HuH-7.5 (cell line): ENCODE data around the gene SEC14L2.

ENCODE experiments used
- DNase-seq: peaks from one replicate; pipeline ENCODE4 v3.0.0; 2011; ENCODE audit warnings: low spot score

The SEC14L2 gene

DNA sequence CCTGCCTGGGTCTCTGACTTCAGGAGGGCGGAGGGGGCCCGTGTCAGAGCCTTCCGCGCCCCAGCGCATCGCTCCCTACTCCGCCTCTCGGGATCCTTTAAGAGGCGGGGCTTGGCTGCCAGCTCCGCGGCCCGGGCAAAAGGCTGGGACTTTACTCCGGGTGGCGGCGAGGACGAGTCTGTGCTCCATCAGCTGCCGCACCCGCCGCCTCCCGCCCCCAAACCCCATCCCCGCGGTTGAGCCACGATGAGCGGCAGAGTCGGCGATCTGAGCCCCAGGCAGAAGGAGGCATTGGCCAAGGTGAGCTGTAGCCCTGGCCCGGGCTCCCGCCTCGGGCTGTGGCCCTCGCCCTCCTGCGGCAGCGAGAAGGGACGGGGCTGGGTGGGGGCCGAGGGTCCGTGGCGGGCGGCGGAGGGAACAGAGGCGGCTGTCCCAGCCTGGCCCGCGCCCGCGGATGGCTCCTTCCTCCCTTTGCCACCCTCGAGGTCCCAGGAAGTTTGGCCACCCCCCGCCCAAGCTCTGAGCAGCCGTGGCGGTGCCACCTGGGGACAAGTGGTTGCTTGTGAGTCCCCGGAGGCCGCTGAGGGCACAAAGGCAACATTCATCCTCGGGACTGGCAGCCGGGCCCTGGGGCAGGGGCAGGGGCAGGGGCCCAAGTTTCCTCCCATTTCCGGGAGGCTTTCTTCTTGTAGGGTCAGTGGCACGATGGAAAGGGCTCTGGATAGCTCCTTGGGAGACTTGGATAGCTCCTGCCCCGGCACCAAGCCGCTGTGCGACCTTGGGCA, at the start of gene SEC14L2:
SEC14L2 (plus strand) TSS at position 148 of the 785 bp plus-strand sequence; CDS start at position 247, 99 bp downstream.
- DNase-seq = peak; percentile 54

DNA sequence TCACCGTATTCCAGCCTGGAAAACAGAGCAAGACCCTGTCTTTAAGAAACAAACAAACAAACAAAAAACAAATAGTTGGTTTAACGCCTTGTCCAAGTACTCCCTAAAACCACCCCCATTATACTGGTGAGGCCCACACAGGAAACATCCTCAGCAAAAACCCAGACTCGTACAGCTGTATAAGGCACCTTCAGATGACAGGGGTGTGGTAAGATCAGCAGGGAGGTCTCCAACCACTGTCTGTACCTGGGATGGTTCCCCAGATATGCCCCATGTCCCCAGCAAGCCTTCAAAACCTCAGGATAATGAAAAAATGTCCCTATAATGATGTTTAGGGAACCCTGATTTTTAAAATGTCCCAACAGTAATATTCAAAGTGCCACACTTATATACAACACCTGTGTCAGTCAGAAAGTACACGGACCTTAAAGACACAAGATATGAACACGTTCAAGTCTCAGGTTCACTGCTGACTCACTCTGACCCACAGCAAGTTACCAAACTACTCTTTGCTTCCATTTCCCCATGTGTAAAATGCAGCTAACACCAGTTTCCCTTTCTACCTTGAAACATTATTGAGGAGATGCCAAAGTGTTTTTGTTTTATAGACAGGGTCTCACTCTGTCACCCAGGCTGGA, 49.4 kb upstream of the SEC14L2 start:
- DNase-seq = no peak

DNA sequence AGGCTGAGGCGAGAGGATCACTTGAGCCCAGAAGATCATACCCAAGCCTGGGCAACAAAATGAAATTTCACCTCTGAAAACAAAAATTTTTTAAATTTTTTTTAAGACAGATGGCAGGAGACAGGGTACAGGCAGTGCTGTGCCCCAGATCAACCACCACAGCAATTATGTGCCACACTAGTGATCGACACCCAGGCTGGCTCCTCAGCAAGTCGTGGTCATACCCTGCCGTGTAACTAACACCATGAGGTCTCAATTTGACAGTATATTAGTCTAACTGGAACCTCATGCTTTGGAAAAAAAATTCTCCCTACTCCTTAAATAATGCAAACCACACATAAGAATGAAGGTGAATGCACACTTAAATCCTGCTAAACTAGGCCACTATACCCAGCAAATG, 48.4 kb upstream of the SEC14L2 start:
- DNase-seq = no peak

DNA sequence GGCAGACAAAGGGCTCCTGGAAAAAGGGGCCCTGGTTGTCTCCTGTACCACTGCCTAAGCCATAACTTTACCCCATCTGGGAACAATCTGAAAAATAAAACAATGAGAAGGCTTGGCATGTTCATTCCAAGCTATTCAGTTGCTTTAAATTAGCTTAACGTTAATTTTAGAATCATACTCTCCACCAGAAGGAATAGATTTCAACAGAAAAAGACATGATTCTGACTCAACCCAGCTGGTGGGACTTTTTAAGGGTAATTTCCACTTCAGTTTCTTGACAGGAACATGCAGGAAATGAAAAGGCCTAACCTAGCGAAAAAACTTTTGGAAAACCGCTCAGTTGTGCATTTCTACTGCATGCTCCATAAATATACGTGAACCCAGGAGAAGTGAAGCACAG, 48.0 kb upstream of the SEC14L2 start:
- DNase-seq = no peak

DNA sequence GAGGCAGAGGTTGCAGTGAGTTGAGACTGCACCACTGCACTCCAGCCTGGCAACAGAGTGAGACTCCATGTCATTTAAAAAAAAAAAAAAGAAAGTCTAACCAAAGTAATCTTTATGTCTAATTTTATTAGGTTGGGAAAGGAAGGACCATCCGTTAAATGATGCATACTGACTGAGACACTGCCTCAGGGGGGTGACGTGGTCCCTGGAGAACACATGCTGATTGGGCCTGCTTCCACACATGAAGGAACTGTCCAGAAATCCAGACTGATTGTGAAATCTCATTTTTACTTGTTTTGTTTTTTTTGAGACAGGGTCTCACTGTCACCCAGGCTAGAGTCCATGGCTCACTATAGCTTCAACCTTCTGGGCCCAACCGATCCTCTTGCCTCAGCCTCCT, 45.6 kb upstream of the SEC14L2 start:
- no peak for DNase-seq

DNA sequence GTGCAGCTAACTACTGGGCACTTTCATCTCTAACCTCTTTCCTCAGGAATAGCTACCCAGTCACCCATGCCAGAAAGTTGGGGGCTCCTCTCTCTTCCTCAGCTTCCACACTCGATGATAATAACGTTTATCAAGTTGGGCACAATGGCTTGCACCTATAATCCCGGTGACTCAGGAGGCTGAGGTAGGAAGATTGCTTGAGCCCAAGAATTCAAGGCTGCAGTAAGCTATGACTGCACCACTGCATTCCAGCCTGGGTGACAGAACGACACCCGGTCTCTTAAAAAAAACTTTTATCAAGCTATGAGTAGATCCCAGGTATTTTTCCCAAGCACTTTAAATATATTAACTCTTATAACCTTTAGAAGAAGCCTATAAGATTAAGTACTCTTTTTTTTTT, 42.2 kb upstream of the SEC14L2 start:
- DNase-seq = no peak

DNA sequence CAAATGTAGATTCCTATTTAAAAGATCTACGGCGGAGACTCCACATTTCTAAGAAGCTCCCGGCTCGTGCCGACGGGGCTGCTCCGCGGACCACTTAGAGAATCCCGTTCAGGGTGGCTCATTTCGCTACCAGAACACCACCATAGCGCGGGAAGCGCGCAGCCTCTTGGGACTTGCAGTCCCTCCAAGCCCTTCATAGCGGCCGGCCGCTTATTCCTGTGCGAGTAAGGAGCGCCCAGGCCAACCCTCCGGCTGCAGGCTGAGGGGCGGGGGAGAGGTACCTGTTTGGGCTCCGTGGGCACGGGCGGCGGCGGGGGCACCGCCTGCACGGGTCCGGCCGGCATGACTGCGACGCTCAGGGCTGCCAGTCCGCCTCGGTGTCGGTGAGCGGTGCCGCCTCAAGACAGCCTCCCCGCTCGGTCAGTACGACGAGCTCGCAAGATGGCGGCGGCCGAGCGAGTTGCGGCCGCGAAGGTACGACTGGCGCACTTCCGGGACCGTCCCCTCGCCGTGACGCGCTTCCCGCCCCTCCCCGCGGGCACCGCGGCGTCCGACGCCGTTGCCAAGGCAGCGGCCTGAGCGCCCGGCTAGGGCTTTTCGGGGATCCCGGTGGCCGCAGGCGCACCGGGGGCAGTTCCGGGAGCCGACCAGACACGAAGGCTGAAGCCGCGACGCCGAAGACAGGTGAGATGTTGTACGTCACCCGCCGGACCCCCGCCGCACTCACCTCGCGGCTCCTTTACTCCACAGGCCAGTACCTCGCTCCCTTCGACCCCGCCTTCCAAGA, 40.2 kb upstream of the SEC14L2 start, which contains the start of the genes CCDC157 and SF3A1:
CCDC157 (plus strand) TSS at position 559 of the 787 bp plus-strand sequence. CDS start 8,994 bp downstream, outside the sequence.
SF3A1 (minus strand) TSS at position 446 of the 787 bp plus-strand sequence; CDS start at position 344, 102 bp downstream.
- peak; percentile 83 for DNase-seq

DNA sequence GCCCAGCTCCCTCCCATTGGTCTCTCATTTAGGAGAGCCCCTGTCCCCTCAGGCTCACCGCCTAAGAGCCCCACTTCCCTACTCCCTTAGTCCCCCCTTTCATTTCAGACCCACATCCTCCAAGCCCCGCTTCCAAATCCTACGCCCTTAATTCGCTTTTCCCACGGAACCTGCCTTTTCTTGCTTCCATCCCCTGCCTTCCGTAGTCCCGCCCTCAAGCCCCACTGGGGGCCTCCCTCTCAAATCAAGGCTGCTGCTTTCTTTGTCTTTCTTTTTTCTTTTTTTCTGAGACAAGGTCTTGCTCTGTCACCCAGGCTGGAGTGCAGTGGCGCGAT, 39.6 kb upstream of the SEC14L2 start:
- DNase-seq = no peak

DNA sequence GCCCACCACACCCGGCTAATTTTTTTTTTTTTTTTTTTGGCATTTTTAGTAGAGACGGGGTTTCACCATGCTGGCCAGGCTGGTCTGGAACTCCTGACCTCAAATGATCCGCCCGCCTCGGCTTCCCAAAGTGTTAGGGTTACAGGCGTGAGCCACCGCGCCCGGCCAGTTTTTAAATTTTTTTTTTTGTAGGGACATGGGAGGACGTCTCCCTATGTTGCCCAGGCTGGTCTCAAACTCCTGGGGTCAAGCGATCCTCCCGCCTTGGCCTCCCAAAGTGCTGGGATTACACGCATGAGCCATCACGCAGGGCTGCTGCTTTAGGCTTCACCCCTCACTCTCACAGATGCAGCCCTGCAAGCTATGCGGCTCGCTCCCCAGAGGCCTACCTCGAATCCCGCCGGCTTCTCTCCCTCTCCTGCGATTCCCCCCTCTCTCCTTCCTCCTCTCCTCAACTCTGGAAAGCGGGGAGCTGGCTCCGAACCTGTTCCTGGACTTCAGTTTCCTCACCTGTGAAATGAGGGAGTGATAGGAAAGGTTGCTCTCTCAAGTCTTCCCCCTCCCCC, 39.1 kb upstream of the SEC14L2 start:
- DNase-seq = no peak

DNA sequence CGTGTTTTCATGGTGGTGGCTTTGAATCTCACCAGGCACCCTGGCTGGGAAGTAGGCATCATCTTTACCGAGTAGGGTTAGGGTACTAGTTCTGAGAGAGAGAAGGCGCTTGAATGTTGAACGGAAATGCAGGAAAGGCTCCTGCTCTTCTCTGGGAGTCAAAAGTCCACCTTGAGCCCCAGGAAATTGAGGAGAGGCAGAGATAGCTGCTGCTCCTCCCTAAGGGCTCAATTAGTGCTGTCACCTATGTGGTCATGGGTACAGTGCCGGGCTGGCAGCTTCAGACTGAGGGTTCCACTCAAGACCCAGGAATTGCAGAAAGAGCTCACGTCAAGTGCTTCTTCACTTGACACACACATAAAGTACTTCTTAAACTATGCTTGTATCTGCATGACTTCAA, 38.3 kb upstream of the SEC14L2 start:
- no peak for DNase-seq

DNA sequence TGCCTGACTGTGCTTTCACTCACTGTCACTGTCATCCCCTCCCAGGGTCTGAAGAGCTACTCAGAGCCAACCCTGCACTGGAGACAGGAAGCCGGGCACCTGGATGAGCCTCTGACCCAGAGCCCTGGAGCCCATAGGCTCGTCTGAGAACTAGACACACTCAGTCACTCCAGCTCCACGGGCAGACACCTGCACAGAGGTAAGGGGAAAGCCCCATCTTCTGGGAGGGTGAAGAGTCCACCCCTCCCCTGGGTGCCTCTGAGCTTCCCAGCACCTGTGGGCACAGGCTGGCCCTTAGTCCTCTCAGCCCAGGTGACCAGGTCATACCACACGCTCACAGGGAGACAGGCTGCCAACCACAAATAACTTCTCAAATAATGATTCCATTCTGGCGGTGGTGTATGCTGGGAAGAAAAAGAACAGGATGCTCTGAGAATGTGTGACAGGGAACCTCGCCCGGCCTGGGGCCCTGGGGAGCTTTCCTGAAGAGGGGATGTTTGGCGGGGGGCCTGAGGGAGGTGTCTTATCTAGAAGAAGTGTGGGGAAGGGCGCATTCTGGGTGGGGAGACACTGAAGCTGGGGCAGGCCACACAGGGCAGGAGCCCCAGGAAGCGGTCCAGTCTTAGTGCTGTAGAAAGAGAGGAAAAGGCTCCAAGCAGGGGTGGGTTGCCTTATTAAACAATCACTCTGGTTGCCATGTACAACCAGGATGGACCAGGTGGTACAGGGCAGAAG, 34.7 kb upstream of the SEC14L2 start:
- no peak for DNase-seq

DNA sequence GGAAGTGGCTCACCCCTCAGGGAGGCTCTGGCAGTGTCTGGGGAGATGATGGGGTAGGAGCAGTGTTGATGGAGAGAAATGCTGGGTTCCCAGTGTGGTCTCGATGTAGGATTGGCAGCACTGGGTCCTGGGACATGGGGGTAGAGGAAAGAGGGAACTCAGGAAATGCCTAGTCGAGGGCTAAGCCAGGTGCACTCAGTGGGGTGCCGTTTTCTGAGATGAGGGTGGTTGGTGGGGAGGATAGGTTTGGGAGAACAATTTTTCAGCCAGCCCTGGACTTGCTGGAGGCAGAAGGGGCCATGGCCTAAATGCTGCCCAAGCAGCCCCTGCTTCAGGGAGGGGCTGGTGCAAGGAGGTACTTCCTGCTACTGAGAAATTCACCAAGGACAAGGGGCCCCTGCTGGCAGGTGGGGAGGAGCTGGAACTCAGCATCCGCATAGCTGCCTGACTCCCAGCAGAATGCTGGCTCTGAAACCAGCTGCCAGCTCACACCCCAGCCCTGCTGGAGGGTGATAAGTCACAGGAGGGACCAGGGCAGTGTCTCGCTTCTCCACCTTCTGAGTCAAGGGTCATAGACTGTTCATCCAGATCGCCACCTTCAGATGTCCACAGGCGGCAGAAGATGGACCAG, 34.1 kb upstream of the SEC14L2 start:
- no peak for DNase-seq

DNA sequence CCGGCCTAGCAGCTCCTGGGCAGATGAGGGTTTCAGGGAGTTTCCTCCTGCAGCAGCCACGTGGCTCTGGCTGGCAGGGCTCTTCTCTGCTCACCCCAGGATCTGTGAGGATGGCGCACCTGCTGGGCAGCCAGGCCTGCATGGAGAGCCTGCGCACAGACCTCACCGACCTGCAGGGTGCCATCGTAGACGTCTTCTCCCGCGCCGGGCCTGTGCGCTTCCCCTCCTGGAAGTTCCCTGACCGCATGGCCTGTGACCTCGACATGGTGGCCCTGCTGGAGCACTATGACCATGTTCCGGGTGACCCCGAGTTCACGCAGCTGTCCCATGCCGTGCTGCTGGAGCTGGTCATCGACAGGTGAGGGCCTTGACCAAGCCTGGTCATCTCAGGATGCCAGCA, 30.9 kb upstream of the SEC14L2 start:
- no peak for DNase-seq

DNA sequence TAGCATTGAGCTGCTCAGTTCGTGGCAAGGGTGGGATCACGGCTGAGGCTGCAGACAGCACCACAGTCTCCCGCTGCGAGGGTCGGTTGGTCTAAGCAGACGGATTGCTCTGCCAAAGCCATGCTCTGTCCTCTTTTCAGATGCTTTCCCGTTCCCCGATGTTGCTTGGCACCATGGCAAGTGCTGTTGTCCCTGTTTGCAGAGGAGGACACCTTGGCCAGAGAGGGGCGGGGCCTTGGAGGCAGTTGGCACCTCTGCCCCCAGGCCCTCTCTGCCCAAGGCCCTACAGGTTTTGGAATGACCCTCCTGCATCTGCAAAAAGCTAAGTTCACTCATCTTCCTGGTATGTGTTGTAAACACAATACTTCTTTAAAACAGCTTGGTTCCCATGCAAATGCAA, 28.4 kb upstream of the SEC14L2 start:
- no peak for DNase-seq

DNA sequence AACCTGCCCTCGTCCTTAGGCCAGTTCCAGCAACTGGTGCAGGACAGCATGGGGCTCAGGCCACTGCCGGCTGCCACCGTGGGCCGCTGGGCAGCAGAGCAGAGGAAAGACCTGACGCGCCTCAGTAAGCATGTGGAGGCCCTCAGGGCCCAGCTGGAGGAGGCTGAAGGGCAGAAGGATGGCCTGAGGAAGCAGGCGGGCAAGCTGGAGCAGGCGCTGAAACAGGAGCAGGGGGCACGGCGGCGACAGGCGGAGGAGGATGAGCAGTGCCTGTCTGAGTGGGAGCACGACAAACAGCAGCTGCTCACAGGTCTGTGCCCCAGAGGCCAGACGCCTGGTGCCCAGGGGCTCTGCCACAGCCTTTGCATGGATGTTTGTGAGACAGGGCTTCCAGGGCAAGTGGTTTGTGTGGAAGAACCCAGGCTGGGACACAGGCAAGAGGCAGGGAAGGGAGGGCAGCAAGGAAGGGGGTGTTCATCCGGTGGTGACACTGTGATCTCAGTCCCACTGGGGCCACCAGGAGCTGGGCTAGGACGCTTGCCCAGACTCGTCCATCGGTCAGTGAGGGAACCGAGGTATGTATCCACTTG, 26.1 kb upstream of the SEC14L2 start:
- DNase-seq = no peak

DNA sequence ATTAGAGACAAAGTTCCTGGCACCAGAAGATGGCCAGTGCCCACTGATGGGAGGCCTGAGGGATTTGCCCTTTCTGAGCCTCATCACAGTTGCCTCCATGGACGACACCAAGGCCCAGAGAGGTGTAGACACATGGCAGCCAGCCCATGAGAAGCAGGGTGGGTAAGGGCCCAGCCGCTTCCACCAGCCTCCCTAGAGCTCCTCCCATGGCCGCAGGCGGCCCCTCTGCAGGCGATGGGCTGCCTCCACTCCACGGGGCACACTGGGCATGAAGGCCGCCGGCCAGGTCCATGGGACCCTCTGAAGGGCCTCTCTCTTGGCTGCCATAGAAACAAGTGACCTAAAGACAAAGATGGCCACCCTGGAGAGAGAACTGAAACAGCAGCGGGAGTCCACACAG, 25.5 kb upstream of the SEC14L2 start:
- no peak for DNase-seq

DNA sequence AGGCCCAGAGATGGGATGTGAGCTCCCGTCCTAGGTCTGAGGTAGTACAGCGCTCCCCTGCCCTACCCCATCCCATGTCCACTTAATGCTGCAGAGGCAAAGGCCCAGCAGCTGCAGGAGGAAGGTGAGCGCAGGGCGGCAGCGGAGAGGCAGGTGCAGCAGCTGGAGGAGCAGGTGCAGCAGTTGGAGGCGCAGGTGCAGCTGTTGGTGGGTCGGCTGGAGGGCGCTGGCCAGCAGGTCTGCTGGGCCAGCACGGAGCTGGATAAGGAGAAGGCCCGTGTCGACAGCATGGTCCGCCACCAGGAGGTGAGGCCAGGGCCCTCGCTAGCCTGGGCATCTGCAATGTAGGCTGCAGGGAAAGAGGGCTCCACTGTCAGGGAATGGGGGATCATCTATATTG, 24.8 kb upstream of the SEC14L2 start:
- DNase-seq = no peak

DNA sequence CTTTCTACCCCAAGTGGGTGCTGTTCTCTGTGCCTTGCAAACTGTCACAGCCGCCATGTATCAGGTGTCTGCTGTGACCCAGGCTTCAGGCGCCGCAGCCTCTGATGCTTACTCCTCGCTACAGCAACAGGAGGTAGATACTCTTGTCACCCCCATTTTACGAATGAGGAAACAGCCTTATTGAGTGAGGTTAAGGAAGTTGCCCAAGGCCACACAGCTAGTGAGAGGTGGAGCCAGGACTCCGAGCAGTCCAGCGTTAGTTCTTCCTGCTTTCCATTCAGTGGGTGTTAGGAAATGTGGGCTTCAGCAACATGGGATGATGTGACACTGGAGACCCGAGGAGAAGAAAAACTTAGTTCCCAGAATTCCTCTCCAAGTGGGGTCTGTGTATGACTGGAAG, 23.9 kb upstream of the SEC14L2 start:
- no peak for DNase-seq

DNA sequence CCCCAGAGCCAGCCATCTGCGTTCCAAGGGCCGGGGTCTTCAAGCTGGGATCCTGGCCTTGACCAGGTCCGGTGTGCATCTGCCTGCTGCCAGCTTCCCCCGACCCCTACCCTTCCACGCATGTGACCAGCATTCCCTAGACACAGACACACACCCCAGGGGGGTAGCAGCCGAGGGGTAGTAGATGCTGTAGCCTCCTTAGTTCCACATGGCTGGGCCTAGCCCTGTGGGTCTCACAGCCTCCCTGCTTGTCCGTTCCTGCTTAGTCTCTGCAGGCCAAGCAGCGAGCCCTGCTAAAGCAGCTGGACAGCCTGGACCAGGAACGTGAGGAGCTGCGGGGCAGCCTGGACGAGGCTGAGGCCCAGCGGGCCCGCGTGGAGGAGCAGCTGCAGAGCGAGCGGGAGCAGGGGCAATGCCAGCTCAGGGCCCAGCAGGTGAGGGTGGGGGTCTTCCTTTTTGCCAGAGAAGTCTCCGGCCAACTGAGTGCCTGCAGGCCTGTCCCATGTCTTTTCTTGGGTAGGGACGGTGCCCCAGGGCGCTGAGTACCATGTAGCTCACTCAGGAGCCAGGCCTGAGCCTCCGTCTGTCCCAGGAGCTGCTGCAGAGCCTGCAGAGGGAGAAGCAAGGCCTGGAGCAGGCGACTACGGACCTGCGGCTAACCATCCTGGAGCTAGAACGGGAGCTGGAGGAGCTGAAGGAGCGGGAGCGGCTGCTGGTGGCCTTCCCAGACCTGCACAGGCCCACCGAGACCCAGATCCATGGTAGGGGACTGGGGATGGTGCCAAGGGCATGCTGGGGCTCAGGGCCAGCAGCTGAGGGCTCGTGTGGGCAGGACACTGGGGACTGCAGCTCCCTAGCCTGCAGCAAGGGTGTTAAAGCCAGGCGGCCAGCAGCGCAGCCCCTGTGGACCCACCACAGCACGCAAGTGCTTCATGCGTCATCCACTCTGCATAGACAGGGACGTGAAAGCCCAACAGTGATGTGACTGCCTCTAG, 23.2 kb upstream of the SEC14L2 start:
- DNase-seq = no peak
